MM.1S (cell line): Measurements from ENCODE around the gene CSH1.

Experiments used
- EZH2 ChIP-seq: fragments of 300-600 bp; sonication (generic); optimal IDR thresholded peaks from 2 replicates; pipeline ENCODE3; 2017; ENCODE audit warnings: low read depth, mild to moderate bottlenecking, antibody characterized with exemption, low read length, mixed read lengths
- TF ChIP-seq, protein P1 (sequence below): fragments of 300-600 bp; sonication (generic); IDR thresholded peaks from 2 replicates; pipeline ENCODE4 v1.5.1; 2016; ENCODE audit warnings: antibody characterized with exemption, low read length, mixed read lengths

DNA sequence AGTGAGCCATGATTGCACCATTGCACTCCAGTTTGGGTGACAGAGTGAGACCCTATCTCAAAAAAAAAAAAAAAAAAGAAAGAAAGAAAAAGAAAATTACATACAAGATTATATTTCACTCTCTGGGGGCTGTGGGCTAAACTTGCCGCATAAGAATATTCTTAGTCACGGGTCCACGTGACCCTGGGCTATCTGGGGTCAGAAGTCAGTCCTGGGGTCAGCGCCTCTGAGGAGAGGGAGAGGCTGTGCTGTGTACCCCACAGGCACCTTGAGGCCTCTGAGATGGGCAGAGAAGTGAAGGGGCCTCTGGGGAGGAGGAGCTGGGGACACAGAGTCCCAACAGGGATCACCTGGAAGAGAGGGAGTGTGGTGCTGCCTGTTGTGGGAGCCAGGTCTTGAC is 41.5 kb upstream of the CSH1 start:
- no peak for TF ChIP-seq EZH2
- TF ChIP-seq, protein P1, sequence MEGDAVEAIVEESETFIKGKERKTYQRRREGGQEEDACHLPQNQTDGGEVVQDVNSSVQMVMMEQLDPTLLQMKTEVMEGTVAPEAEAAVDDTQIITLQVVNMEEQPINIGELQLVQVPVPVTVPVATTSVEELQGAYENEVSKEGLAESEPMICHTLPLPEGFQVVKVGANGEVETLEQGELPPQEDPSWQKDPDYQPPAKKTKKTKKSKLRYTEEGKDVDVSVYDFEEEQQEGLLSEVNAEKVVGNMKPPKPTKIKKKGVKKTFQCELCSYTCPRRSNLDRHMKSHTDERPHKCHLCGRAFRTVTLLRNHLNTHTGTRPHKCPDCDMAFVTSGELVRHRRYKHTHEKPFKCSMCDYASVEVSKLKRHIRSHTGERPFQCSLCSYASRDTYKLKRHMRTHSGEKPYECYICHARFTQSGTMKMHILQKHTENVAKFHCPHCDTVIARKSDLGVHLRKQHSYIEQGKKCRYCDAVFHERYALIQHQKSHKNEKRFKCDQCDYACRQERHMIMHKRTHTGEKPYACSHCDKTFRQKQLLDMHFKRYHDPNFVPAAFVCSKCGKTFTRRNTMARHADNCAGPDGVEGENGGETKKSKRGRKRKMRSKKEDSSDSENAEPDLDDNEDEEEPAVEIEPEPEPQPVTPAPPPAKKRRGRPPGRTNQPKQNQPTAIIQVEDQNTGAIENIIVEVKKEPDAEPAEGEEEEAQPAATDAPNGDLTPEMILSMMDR = no peak
